HEK293T (cell line): Measurements from ENCODE around the gene TIMM22.
"Not testable (repeated sequence)": the region's sequence is repeated elsewhere in the genome, so short reads cannot be mapped to it uniquely, and the experiment has no call there.

ENCODE experiments used
- ELF4 ChIP-seq: fragments of 450-650 bp; IDR thresholded peaks from 2 replicates; pipeline ENCODE4 v1.6.1; 2017; ENCODE audit warnings: antibody characterized with exemption
- FOXA1 ChIP-seq: fragments of 450-650 bp; IDR thresholded peaks from 2 replicates; pipeline ENCODE4 v1.6.1; 2016; ENCODE audit warnings: mild to moderate bottlenecking
- FOXK2 ChIP-seq: fragments of 450-650 bp; IDR thresholded peaks from 2 replicates; pipeline ENCODE4 v1.6.1; 2016; ENCODE audit warnings: mild to moderate bottlenecking
- HDGF ChIP-seq: fragments of 450-650 bp; IDR thresholded peaks from 2 replicates; pipeline ENCODE4 v1.6.1; 2017; ENCODE audit warnings: antibody characterized with exemption, borderline replicate concordance
- NFRKB ChIP-seq: fragments of 450-650 bp; IDR thresholded peaks from 2 replicates; pipeline ENCODE4 v1.6.1; 2016; ENCODE audit warnings: mild to moderate bottlenecking, moderate library complexity
- SP1 ChIP-seq: fragments of 450-650 bp; IDR thresholded peaks from 2 replicates; pipeline ENCODE4 v1.6.1; 2017

- TF ChIP-seq SP1, HDGF, FOXK2, ELF4, NFRKB, FOXA1: not testable (repeated sequence)
Observed at GRCh38 chr17:971861-972260, 25.1 kb upstream of the TIMM22 start.
